GM19023 (cell line): ENCODE measurements around the gene S100A1.
"Not testable (repeated sequence)": the region's sequence is repeated elsewhere in the genome, so short reads cannot be mapped to it uniquely, and the experiment has no call there.

Source experiments
- ATAC-seq: cut with Tn5 transposase; IDR thresholded peaks from one replicate; pipeline ENCODE4 v1.9.1; 2021; ENCODE audit warnings: mild to moderate bottlenecking, moderate library complexity; ENCODE audit not compliant: unreplicated experiment

Gene S100A1

GRCh38 chr1:153627715-153628626 lies at the start of gene S100A1:
S100A1 (plus strand) TSS chr1:153628434; CDS start chr1:153630522, 2,088 bp downstream.
- no peak for ATAC-seq

DNA sequence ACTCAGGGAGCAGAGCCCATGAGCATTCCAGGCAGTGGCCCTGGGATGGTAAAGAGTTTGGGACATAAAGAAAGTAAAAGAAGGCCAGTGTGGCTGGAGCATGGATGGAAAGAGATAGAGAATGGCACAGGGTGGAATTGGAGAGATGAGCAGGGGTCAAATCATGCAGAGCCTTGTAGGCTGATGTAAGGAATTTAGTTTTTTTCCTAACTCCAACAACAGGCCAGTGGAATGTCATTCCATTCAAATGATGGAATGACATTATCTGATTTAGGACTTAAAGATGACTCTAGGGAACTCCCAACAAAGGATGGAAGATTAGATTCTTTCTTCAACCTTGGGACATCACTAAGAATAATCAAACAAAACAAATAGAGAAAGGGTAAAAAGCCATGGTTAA lies 49.7 kb upstream of the S100A1 start:
- ATAC-seq: no peak

GRCh38 chr1:153578936-153579335 lies 49.3 kb upstream of the S100A1 start:
- no peak for ATAC-seq

GRCh38 chr1:153582836-153583235 lies 45.4 kb upstream of the S100A1 start:
- not testable (repeated sequence) for ATAC-seq

GRCh38 chr1:153583514-153583913 lies 44.7 kb upstream of the S100A1 start:
- not testable (repeated sequence) for ATAC-seq

GRCh38 chr1:153583976-153584375 lies 44.3 kb upstream of the S100A1 start:
- no peak for ATAC-seq

DNA sequence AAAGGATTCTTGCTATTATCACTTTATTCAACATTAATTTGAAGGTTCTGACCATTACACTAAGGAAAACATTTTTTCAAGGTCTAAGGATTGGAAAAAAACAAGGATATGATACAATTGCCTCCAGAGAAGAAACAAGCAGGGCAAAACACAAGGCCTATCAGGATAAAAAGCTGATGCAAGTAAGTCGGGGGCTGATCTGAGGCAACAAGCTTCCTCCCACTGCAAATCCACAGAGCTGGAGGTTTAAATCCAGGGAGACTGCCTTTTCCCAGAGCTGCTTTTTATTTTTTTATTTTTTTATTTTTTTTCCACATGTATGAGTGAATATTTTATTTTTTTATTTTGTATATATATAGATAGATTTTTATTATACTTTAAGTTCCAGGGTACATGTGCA lies 43.2 kb upstream of the S100A1 start:
- ATAC-seq: no peak

DNA sequence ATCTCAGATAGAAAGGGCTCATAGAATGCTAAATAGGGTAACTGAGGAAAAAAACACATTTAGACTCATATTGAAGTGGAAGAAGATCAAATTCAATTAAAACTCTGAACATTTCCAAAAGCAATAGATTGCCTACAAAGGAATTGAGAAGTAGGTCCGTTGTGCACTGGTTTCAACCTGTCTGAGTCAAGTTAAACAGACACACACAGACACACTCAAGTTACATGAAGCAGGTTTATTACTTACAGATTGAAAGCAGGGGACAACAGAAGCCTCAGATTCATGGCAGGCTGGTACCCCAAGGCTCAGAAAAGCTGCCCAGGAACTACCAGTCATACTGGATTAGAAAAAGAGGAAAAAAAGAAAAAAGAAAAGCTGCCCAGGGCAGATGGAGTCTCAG lies 41.9 kb upstream of the S100A1 start:
- no peak for ATAC-seq

- no peak for ATAC-seq
These were observed 40.9 kb upstream of the S100A1 start for GRCh38 chr1:153587314-153587713.

DNA sequence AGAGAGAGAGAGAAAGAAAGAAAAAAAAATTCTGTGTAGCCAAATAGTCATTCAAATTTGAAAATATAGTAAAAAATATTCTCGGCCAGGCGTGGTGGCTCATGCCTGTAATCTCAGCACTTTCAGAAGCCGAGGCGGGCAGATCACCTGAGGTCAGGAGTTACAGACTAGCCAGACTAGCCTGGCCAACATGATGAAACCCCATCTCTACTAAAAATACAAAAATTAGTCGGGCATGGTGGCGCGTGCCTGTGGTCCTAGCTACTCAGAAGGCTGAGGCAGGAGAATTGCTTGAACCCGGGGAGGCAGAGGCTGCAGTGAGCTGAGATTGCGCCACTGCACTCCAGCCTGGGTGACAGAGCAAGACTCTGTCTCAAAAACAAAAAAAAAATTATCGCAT lies 40.2 kb upstream of the S100A1 start:
- ATAC-seq: not testable (repeated sequence)

- no peak for ATAC-seq
These were observed 39.8 kb upstream of the S100A1 start for GRCh38 chr1:153588482-153588881.

DNA sequence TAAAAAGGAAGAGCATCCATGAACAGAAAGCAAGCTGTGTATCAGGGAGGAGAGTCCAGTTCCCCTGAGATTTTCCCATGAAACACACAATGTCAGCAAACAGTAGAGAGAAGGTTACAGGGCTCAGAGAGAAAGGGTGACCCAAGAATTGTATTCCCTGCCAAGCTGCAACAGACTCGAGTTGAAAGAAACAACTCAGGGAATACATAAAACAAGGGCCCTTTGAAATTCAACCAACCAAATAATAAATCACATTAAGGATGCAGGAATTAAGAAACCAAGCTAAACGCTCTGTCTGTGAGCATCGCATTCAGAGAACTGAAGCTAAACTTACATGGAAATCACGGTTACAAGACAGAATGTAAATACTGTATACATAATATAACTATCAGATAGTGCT lies 35.5 kb upstream of the S100A1 start:
- no peak for ATAC-seq

DNA sequence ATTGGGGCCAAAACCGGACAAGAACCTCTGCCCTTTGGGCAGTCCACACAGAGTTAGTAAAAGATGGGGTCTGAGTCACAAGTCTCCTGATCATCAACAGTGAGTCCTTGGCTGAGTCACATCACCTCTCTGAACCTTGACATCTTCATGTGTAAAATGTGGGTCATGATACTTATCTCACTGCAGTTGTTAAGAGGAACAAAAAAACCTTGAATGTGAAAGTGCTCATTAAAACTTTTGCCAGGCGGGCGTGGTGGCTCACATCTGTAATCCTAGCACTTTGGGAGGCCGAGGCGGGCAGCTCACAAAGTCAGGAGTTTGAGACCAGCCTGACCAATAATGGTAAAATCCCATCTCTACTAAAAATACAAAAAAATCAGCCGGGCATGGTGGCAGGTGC lies 31.0 kb upstream of the S100A1 start:
- ATAC-seq: no peak

- peak; percentile 96 for ATAC-seq
These were observed 29.7 kb upstream of the S100A1 start for GRCh38 chr1:153598309-153599172.

- ATAC-seq: no peak
These were observed 28.4 kb upstream of the S100A1 start for GRCh38 chr1:153599847-153600246.

DNA sequence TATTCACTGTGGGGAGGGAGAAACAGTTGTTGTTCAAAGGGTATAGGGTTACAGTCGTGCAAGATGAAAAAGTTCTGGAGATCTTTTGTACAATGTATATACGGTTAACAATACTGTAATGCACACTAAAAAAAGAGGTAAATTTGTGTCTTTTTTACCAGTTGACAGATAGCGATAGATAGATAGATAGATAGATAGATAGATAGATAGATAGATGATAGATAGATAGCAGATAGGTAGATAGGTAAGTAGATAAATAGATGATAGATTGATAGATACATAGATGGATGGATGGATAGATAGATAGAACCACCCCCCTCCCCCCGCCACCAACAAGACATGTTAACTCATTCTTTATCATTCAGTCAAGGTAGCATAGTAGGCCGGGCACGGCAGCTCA lies 25.5 kb upstream of the S100A1 start:
- ATAC-seq: no peak

GRCh38 chr1:153606194-153606593 lies 22.0 kb upstream of the S100A1 start:
- ATAC-seq: no peak

DNA sequence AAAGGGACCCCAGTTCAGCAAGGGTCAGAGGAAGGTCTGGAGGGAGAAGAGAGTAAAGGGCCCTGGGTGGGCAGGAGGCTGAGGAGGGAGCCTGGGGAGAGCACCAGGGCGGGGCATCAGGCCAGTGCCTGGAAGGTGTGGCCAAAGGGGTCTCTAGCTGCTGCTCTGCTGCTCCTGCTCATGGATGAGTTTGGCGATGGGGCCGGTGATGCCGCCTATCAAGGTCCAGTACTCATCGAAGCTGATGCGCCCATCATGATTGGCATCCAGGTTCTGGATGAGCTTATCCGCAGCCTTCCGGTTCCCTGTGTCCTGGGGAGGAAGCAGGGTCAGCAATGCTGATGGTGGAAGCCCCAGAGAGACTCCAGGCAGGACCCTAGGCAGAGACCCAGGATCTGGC lies 20.9 kb upstream of the S100A1 start:
- ATAC-seq: no peak

DNA sequence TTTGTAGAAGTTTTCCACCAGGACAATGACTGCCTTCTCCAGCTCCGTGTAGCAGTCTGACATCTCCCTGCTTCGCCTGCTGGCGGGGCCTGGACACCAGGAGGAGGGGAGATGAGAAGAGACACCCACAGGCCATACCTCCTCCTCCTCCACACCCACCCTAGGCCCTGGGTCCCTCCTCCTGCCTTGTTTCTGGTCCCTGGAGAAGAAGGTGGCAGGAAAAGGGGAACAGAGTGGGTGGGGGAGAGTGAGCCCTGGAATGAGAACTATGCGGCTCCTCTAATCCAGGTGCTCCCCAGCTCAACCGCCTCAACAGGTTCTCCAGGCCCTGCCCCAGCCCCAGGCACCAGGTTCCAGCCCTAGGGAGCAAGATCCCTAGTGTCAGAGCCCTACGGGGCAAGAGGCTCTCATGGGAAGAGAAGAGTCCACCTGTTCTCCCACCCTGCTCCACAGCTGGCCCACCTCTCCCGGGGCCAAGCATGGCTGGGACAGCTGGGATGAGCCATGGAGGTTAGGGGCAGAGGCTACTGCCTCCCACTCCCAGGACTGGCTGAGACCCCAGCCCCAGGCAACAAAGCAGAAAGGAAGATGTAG lies 20.0 kb upstream of the S100A1 start:
- no peak for ATAC-seq

DNA sequence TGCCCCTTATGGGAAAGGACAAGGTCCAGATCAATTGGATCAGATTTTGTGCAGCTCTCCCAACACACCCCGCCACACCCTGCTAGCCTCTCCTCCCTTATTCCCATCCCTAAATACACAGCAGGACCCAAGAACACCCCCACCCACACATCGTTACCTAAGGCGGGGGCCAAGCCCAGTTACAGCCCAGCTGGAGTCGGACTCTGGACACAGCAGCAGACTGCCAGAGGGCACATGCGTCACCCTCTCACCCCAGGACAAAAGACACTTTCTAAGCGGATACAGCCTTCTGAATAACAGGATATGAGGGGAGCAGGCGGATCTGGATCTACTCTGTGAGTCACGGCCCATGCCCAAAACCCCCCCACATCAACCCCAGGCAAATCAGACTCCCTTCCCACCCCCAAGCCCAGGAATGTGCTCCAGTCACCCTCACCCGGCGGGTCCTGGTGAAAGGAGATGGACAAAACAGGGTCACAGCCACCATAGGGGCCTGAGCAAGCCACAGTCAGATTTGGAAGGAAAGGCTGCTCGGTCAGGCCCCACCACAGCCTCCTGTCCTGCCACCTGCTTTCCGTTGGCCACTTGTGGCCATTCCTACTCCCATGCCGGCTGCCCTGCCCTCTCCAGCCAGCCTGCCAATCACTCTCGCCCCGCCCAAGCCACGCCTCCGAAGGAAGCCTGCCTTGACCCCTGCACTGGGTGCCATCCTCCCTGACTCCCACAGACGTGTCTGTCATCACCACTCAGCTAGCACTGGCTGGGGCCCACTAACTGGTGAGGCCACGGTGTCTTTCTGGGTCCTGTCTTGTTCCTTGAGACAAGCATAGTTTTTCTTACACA lies 19.3 kb upstream of the S100A1 start:
- no peak for ATAC-seq

DNA sequence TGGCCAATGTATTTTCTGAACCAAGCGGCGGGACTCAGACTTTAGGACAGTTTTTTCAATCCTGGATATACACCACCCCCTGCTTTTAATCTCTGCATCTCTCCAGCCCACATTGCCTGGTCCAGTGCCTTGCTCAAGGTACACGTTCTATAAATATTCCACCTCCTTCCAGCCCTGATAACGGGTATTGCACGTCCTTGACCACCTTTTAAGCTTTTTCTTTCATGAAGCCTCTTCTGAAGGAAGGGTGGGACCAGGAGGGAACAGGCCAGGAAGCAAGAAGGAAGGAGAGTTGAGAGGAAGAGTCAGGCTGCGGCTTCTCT lies 18.7 kb upstream of the S100A1 start:
- ATAC-seq: no peak
